ENCODE data around the gene DPP10. TPM values are rescaled to one million over a fixed set of nuclear protein-coding genes. Genes with fewer than 3 reads are reported as not detected.

DPP10 gene
- total and polyA plus RNA-seq, 2 of the 13 experiments (the other 11 are each of a cell fraction or from before 2014, with no cell fraction given), result 0.95 to 1.7 TPM

DNA sequence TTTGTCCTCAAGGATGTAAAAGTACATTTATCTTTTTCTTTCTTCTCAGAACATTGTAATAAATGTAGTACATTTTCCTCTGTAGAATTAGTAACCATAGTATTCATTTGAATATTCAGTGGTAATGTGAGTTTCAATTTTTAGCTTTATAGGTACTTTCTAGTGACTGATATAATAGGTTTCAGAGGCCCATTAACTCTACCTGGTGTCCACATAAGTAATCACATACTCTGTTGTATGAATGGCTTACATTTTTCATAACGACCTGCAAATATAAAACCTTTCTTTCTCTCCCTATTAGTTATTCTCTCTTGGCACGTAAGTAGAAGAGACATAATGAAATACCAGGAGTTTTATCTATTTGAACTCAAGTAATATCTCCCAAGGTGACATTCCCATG is 1017.6 kb downstream of the DPP10 start (continued):
- TF ChIP-seq ZNF597 (CRISPR knock-in tag; IDR thresholded peaks at IDR 0.05) (no peak), ATF4 (CRISPR knock-in tag; IDR thresholded peaks at IDR 0.05) (no peak), ZFX (CRISPR knock-in tag; IDR thresholded peaks at IDR 0.05; ENCODE audit: low read depth) (no peak), PCBP1 (IDR thresholded peaks at IDR 0.05; ENCODE audit: borderline replicate concordance, low read depth, low read length) (no peak), FOXA1 (IDR thresholded peaks at IDR 0.05) (no peak), FOXA1 (CRISPR knock-in tag; IDR thresholded peaks at IDR 0.05) (no peak)
- TF ChIP-seq, protein P1, sequence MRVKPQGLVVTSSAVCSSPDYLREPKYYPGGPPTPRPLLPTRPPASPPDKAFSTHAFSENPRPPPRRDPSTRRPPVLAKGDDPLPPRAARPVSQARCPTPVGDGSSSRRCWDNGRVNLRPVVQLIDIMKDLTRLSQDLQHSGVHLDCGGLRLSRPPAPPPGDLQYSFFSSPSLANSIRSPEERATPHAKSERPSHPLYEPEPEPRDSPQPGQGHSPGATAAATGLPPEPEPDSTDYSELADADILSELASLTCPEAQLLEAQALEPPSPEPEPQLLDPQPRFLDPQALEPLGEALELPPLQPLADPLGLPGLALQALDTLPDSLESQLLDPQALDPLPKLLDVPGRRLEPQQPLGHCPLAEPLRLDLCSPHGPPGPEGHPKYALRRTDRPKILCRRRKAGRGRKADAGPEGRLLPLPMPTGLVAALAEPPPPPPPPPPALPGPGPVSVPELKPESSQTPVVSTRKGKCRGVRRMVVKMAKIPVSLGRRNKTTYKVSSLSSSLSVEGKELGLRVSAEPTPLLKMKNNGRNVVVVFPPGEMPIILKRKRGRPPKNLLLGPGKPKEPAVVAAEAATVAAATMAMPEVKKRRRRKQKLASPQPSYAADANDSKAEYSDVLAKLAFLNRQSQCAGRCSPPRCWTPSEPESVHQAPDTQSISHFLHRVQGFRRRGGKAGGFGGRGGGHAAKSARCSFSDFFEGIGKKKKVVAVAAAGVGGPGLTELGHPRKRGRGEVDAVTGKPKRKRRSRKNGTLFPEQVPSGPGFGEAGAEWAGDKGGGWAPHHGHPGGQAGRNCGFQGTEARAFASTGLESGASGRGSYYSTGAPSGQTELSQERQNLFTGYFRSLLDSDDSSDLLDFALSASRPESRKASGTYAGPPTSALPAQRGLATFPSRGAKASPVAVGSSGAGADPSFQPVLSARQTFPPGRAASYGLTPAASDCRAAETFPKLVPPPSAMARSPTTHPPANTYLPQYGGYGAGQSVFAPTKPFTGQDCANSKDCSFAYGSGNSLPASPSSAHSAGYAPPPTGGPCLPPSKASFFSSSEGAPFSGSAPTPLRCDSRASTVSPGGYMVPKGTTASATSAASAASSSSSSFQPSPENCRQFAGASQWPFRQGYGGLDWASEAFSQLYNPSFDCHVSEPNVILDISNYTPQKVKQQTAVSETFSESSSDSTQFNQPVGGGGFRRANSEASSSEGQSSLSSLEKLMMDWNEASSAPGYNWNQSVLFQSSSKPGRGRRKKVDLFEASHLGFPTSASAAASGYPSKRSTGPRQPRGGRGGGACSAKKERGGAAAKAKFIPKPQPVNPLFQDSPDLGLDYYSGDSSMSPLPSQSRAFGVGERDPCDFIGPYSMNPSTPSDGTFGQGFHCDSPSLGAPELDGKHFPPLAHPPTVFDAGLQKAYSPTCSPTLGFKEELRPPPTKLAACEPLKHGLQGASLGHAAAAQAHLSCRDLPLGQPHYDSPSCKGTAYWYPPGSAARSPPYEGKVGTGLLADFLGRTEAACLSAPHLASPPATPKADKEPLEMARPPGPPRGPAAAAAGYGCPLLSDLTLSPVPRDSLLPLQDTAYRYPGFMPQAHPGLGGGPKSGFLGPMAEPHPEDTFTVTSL (CRISPR knock-in tag; IDR thresholded peaks at IDR 0.05; ENCODE audit: borderline replicate concordance), result no peak
- TF ChIP-seq, protein P2, sequence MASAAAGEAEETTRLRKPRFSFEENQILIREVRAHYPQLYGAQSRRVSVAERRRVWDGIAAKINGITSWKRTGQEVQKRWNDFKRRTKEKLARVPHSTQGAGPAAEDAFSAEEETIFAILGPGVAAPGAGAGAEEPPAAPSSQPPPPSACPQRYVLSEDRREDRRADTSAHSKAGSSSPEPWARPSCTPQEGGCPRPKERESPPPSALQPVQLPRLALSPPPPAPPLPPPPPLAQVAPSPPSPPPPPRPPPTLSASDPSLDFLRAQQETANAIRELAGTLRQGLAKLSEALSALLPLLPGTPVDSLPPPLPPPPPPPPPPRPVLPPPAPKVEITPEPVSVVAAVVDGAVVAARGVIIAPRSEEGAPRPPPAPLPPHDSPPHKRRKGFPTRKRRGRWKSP (CRISPR knock-in tag; IDR thresholded peaks at IDR 0.05), result no peak
- TF ChIP-seq, protein P3, sequence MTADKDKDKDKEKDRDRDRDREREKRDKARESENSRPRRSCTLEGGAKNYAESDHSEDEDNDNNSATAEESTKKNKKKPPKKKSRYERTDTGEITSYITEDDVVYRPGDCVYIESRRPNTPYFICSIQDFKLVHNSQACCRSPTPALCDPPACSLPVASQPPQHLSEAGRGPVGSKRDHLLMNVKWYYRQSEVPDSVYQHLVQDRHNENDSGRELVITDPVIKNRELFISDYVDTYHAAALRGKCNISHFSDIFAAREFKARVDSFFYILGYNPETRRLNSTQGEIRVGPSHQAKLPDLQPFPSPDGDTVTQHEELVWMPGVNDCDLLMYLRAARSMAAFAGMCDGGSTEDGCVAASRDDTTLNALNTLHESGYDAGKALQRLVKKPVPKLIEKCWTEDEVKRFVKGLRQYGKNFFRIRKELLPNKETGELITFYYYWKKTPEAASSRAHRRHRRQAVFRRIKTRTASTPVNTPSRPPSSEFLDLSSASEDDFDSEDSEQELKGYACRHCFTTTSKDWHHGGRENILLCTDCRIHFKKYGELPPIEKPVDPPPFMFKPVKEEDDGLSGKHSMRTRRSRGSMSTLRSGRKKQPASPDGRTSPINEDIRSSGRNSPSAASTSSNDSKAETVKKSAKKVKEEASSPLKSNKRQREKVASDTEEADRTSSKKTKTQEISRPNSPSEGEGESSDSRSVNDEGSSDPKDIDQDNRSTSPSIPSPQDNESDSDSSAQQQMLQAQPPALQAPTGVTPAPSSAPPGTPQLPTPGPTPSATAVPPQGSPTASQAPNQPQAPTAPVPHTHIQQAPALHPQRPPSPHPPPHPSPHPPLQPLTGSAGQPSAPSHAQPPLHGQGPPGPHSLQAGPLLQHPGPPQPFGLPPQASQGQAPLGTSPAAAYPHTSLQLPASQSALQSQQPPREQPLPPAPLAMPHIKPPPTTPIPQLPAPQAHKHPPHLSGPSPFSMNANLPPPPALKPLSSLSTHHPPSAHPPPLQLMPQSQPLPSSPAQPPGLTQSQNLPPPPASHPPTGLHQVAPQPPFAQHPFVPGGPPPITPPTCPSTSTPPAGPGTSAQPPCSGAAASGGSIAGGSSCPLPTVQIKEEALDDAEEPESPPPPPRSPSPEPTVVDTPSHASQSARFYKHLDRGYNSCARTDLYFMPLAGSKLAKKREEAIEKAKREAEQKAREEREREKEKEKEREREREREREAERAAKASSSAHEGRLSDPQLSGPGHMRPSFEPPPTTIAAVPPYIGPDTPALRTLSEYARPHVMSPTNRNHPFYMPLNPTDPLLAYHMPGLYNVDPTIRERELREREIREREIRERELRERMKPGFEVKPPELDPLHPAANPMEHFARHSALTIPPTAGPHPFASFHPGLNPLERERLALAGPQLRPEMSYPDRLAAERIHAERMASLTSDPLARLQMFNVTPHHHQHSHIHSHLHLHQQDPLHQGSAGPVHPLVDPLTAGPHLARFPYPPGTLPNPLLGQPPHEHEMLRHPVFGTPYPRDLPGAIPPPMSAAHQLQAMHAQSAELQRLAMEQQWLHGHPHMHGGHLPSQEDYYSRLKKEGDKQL (CRISPR knock-in tag; IDR thresholded peaks at IDR 0.05; ENCODE audit: low read depth), result no peak

Measured in HepG2 (cell line).